HepG2 (cell line): ENCODE measurements around the gene SLC38A8.

Experiments
- FOXK1 ChIP-seq: sonication (generic); formaldehyde crosslinking; IDR thresholded peaks from 2 replicates; pipeline ENCODE4 v1.4.0; 2020; ENCODE audit warnings: low read depth, missing genetic modification reagents, borderline replicate concordance
- MAFF ChIP-seq: IDR thresholded peaks from 2 replicates; pipeline ENCODE4 v1.6.1; 2011; ENCODE audit warnings: low read depth, low read length, improper control_type of control experiment

GRCh38 chr16:83973077-83973476, 69.5 kb downstream of the SLC38A8 start:
- TF ChIP-seq FOXK1 (CRISPR knock-in tag) (no peak), MAFF (no peak)
